HepG2 (cell line): ENCODE data around the gene TTF2. TPM values are rescaled to one million over a fixed set of nuclear protein-coding genes. Genes with fewer than 3 reads are reported as not detected.

ENCODE experiments used
- ATAC-seq: fragments of 200-7000 bp; cut with Tn5 transposase; 3 replicates; pipeline ENCODE4 v1.9.1; 2020; ENCODE audit warnings: mild to moderate bottlenecking, moderate library complexity
- BruUV-seq: library from RNA; stranded (reverse); fragments of 400-500 nt; replicated peaks from 2 replicates; lab custom pipeline; 2021; lab: Mats Ljungman, UMichigan
- CTCF ChIA-PET: fragments of 300-600 bp; formaldehyde crosslinking; extraction: SDS; loops from one replicate; lab custom pipeline; 2021; ENCODE audit warnings: low total read pairs, inconsistent platforms, low intra/inter-chr PET ratio; lab: Yijun Ruan, JAX
- POLR2A ChIA-PET: fragments of 350-600 bp; sonication (Branson Sonifier 250); formaldehyde crosslinking; loops from one replicate; lab custom pipeline; 2020; ENCODE audit warnings: antibody characterized with exemption, inconsistent platforms; lab: Yijun Ruan, JAX
- DNase-seq: peaks from one replicate; pipeline ENCODE4 v3.0.0-alpha.2; 2015; ENCODE audit warnings: low spot score
- FAIRE-seq: peaks from 3 replicates; lab custom pipeline; 2011; peaks lifted over from hg19 to GRCh38; lab: Jason Lieb, UNC
- H2AFZ ChIP-seq: one replicate; pipeline ENCODE4 v1.6.1; 2011; ENCODE audit warnings: low read length, inconsistent platforms
- H3K27ac ChIP-seq: fragments of 300-600 bp; 3 replicates; pipeline ENCODE4 v1.8.0; 2011; ENCODE audit warnings: mixed run types, mild to moderate bottlenecking, mixed read lengths, low read length, inconsistent platforms; ENCODE audit not compliant: insufficient read depth; ENCODE audit errors: extremely low read length
- H3K27me3 ChIP-seq, 2 experiments: fragments of 200-600 bp in 1 of 2; 2 replicates in 1 of 2; 3 replicates in 1 of 2; pipeline versions ENCODE4 v1.6.0 to v1.8.0; 2011; ENCODE audit warnings: low read length in 2 of 2, mild to moderate bottlenecking in 2 of 2, moderate library complexity in 2 of 2, inconsistent platforms in 1 of 2; ENCODE audit not compliant: insufficient read depth in 2 of 2, control insufficient read depth in 1 of 2
- H3K36me3 ChIP-seq, 2 experiments: fragments of 200-600 bp in 1 of 2; replicated peaks in 1 of 2; 2 replicates in 1 of 2; 3 replicates in 1 of 2; pipeline versions ENCODE4 v1.5.1 to v1.8.0; 2011; ENCODE audit warnings: low read length in 2 of 2, inconsistent platforms in 1 of 2; ENCODE audit not compliant: insufficient read depth in 2 of 2, control insufficient read depth in 1 of 2
- H3K4me1 ChIP-seq: 2 replicates; pipeline ENCODE4 v1.5.1; 2012; ENCODE audit warnings: low read length, inconsistent platforms; ENCODE audit not compliant: insufficient read depth
- H3K4me2 ChIP-seq: 2 replicates; pipeline ENCODE4 v1.6.0; 2011; ENCODE audit warnings: low read depth, low read length, inconsistent platforms
- H3K4me3 ChIP-seq, 3 experiments: fragments of 200-600 bp in 1 of 3; sonication (generic), shearing (Covaris generic) in 1 of 3; replicated peaks in 1 of 3; 2 replicates each; pipeline ENCODE4 v1.5.1; 2011 to 2016; ENCODE audit warnings: low read length in 3 of 3, inconsistent platforms in 2 of 3, low read depth in 2 of 3, mild to moderate bottlenecking in 2 of 3, control low read depth in 1 of 3, mixed read lengths in 1 of 3; ENCODE audit not compliant: insufficient read depth in 1 of 3
- H3K79me2 ChIP-seq: one replicate; pipeline ENCODE4 v1.6.1; 2011; ENCODE audit warnings: low read length, inconsistent platforms; ENCODE audit not compliant: insufficient read depth
- H3K9ac ChIP-seq: 2 replicates; pipeline ENCODE4 v1.6.0; 2011; ENCODE audit warnings: mild to moderate bottlenecking, low read depth, low read length, inconsistent platforms; ENCODE audit not compliant: insufficient read depth
- H3K9me3 ChIP-seq: 2 replicates; pipeline ENCODE4 v1.5.1; 2012; ENCODE audit warnings: mild to moderate bottlenecking, low read length
- H4K20me1 ChIP-seq: 2 replicates; pipeline ENCODE4 v1.6.0; 2011; ENCODE audit warnings: inconsistent platforms, mild to moderate bottlenecking, low read length, moderate library complexity; ENCODE audit not compliant: insufficient read depth
- ELF4 ChIP-seq: sonication (generic); formaldehyde crosslinking; IDR thresholded peaks from 2 replicates; pipeline ENCODE4 v1.5.0; 2020; ENCODE audit warnings: missing genetic modification reagents, mild to moderate bottlenecking, moderate library complexity, borderline replicate concordance
- FOXM1 ChIP-seq: sonication (generic); formaldehyde crosslinking; IDR thresholded peaks from 2 replicates; pipeline ENCODE4 v1.5.0; 2020; ENCODE audit warnings: missing genetic modification reagents
- LBX2 ChIP-seq: sonication (generic); formaldehyde crosslinking; IDR thresholded peaks from 2 replicates; pipeline ENCODE4 v1.5.0; 2020; ENCODE audit warnings: missing genetic modification reagents, mild to moderate bottlenecking, borderline replicate concordance
- MTA1 ChIP-seq: sonication (generic); formaldehyde crosslinking; IDR thresholded peaks from 2 replicates; pipeline ENCODE4 v1.4.0; 2020; ENCODE audit warnings: missing genetic modification reagents, mild to moderate bottlenecking, borderline replicate concordance
- NFYC ChIP-seq: IDR thresholded peaks from 2 replicates; pipeline ENCODE4 v1.6.1; 2016; ENCODE audit warnings: missing genetic modification reagents, missing compliant biosample characterization
- RBM39 ChIP-seq: fragments of 200-400 bp; formaldehyde crosslinking; IDR thresholded peaks from one replicate; pipeline ENCODE4 v1.6.1; 2018; ENCODE audit warnings: antibody characterized with exemption, mild to moderate bottlenecking, low read depth, low read length; ENCODE audit not compliant: poor library complexity, severe bottlenecking
- REXO4 ChIP-seq: sonication (generic); formaldehyde crosslinking; IDR thresholded peaks from 2 replicates; pipeline ENCODE4 v1.8.0; 2022; ENCODE audit warnings: missing genetic modification reagents, mild to moderate bottlenecking, borderline replicate concordance
- SYNCRIP ChIP-seq: fragments of 200-400 bp; formaldehyde crosslinking; IDR thresholded peaks from 2 replicates; pipeline ENCODE4 v1.6.1; 2018; ENCODE audit warnings: mild to moderate bottlenecking, low read depth, low read length; ENCODE audit not compliant: insufficient read depth
- ZFP62 ChIP-seq: sonication (generic); formaldehyde crosslinking; IDR thresholded peaks from 2 replicates; pipeline ENCODE4 v1.4.0; 2020; ENCODE audit warnings: missing genetic modification reagents
- ZNF3 ChIP-seq: IDR thresholded peaks from 2 replicates; pipeline ENCODE4 v1.7.0; 2017; ENCODE audit warnings: inconsistent platforms
- ZNF333 ChIP-seq: sonication (generic); formaldehyde crosslinking; IDR thresholded peaks from 2 replicates; pipeline ENCODE4 v1.4.0; 2020; ENCODE audit warnings: mild to moderate bottlenecking, missing genetic modification reagents, borderline replicate concordance
- ZNF737 ChIP-seq: sonication (generic); formaldehyde crosslinking; IDR thresholded peaks from 2 replicates; pipeline ENCODE4 v1.5.0; 2020; ENCODE audit warnings: missing genetic modification reagents, mild to moderate bottlenecking, borderline replicate concordance
- ZNF75D ChIP-seq: sonication (generic); formaldehyde crosslinking; IDR thresholded peaks from 2 replicates; pipeline ENCODE4 v1.8.1; 2023; ENCODE audit warnings: missing genetic modification reagents, mild to moderate bottlenecking, borderline replicate concordance
- WGBS: methylation state at CpG from one replicate; pipeline ENCODE4 v1.1.6; 2017; ENCODE audit warnings: low lambda C conversion rate; 5-methylcytosine and 5-hydroxymethylcytosine counted together
- in situ Hi-C: cut with HindIII; loops from 2 replicates; pipeline ENCODE4 v1.10.0; 2017; ENCODE audit warnings: low pct_unique_long_range_greater_than_20kb; ENCODE audit not compliant: extremely low pct_ligation_motif_present
- intact Hi-C: fragments of 100-400 bp; cut with micrococcal nuclease; formaldehyde crosslinking; loops from one replicate; pipeline ENCODE4 v1.10.0; 2022; ENCODE audit not compliant: unreplicated experiment
- polyA plus RNA-seq, 8 experiments: library from polyadenylated mRNA; depleted of rRNA in 3 of 8; stranded (reverse) in 7 of 8; unstranded in 1 of 8; fragments of >200 nt; fragmentation: Illumina TruSeq in 4 of 8; extraction: Trizol in 4 of 8; gene quantifications; 2 replicates each; pipeline versions ENCODE4 v1.2.1 to v1.2.3, GENCODE V29; 2011 to 2016; ENCODE audit warnings: low read depth in 4 of 8, missing spikeins in 1 of 8, mixed read lengths in 1 of 8; ENCODE audit not compliant: insufficient read depth in 1 of 8
- total RNA-seq, 5 experiments: library from RNA; depleted of rRNA; stranded (reverse); fragments of >200 nt; fragmentation: Illumina TruSeq; extraction: Trizol; gene quantifications; 2 replicates each; pipeline ENCODE4 v1.2.3, GENCODE V29; 2016; ENCODE audit warnings: low read depth in 1 of 5

TTF2 gene
- total and polyA plus RNA-seq, 2 of the 13 experiments (the other 11 are each of a cell fraction or from before 2014, with no cell fraction given): 12.8 to 48.9 TPM

GRCh38 chr1:117034791-117035290 lies 25.3 kb upstream of the TTF2 start:
- ATAC-seq (no peak), FAIRE-seq (no peak), DNase-seq (no peak)
- intact Hi-C loops: no loop called here
- in situ Hi-C loops: no loop called here
- WGBS: 73% methylated on average over 7 of the region's 7 CpGs
- no peak for TF ChIP-seq MTA1 (CRISPR knock-in tag)
- no peak for TF ChIP-seq ZNF737
- no peak for TF ChIP-seq REXO4 (CRISPR knock-in tag)
- TF ChIP-seq ZNF75D: no peak
- TF ChIP-seq ZNF333 (CRISPR knock-in tag): no peak
- TF ChIP-seq ZNF3 (CRISPR knock-in tag): no peak
- TF ChIP-seq SYNCRIP: no peak
- no peak for TF ChIP-seq LBX2 (CRISPR knock-in tag)
- no peak for TF ChIP-seq FOXM1 (CRISPR knock-in tag)
- TF ChIP-seq ZFP62: no peak
- TF ChIP-seq NFYC (CRISPR knock-in tag): no peak
- TF ChIP-seq RBM39: no peak
- no peak for TF ChIP-seq ELF4 (CRISPR knock-in tag)
- H3K79me2 ChIP-seq: no peaks in the 10 kb centered on the region
- H3K9me3 ChIP-seq: no peaks in the 10 kb centered on the region
- BruUV-seq: no TSS peak
- no peaks in the 10 kb centered on the region for H3K4me1 ChIP-seq
- no peak overlapping the region for H3K27ac ChIP-seq
- H3K4me3 ChIP-seq: no peak overlapping the region
- CTCF ChIA-PET: no interaction called here
- no peaks in the 10 kb centered on the region for H3K27me3 ChIP-seq
- H3K9ac ChIP-seq: no peak overlapping the region
- H3K4me2 ChIP-seq: no peak overlapping the region
- H4K20me1 ChIP-seq: no peaks in the 10 kb centered on the region
- no peak overlapping the region for H2AFZ ChIP-seq
- no peaks in the 10 kb centered on the region for H3K36me3 ChIP-seq
- POLR2A ChIA-PET: no interaction called here
